ENCODE data around the gene PTMA.

PTMA gene

GRCh38 chr2:231699006-231699405 is 9.3 kb upstream of the PTMA start:
- Histone ChIP-seq H3K36me3 (no peaks in the 10 kb centered on the region), H4K20me1 (no peaks in the 10 kb centered on the region), H3K27ac (no peak overlapping the region), H3K9ac (no peak overlapping the region), H3K9me3 (replicated peaks in 1 of 11) (no peaks in the 10 kb centered on the region), H3K4me3 (no peak overlapping the region), H3K4me1 (peaks cover 0 to 27% (median 8%) of the 10 kb centered on the region in 10 experiments; a peak in 11 of 20 replicates), H3K4me2 (no peak overlapping the region), H3K27me3 (no peaks in the 10 kb centered on the region)
- TF ChIP-seq Cebpa-rat (IDR thresholded peaks at IDR 0.05) = no peak

DNA sequence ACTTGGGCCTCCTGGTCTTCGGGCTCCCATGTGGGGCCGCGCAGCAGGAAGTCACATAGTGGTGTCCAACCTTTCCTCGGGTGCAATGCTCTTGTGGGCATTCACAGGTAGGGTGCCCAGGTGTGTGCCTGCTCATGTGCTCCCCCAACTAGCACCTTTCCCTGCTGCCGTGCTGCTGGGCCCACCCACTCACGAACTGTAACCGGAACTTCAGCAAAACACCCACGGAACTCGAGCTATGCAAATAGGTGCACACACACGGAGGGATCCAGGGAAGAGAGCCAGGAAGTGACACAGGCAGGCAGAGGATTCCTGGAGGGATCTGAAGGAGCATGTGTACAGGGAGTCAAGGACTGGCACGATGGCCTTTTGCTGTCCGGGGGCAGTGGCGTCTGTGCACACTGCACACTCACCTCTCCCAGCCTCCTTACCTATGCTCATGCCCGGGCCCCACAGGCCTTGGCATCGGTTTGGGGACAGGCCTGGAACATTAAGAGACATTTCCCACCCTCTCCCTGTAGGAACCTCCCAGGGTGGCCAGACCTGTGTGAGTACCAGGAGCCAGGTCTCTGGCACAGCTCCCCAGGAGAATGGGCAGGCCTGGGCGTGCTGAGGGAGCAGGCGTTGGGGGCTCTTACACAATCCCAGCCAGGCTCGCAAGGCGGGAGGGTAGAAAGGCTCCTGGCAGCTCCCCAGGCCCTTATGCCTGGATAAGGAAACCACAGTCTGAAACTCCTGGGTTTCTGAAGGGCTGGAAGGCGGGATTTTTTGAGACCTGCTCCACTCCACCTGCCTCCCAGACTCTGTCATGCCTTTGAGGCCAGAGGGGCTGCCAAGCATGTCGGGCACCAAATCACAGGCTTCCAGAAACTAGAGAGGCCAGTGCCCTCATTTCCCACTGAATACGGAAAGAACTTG is 6.6 kb upstream of the PTMA start:
- no peaks in the 10 kb centered on the region for H3K27me3 ChIP-seq
- no peaks in the 10 kb centered on the region for H3K9me3 ChIP-seq (replicated peaks in 1 of 11)
- H3K4me2 ChIP-seq = peak overlapping the region in 3 of 11 experiments; percentile 1 to 17 (median 4); a peak in 2 of 22 replicates
- no peak for TF ChIP-seq Cebpa-rat (IDR thresholded peaks at IDR 0.05)
- H3K36me3 ChIP-seq = no peaks in the 10 kb centered on the region
- no peak overlapping the region for H3K27ac ChIP-seq
- peaks cover 19 to 42% (median 28%) of the 10 kb centered on the region in 10 experiments for H3K4me1 ChIP-seq
- peak overlapping the region in 4 of 11 experiments; percentile 8 to 52 (median 30); a peak in 4 of 22 replicates for H3K9ac ChIP-seq
- H4K20me1 ChIP-seq = no peaks in the 10 kb centered on the region
- no peak overlapping the region for H3K4me3 ChIP-seq

- Histone ChIP-seq H3K4me2 (peak overlapping the region in 8 of 11 experiments; percentile 15 to 97 (median 90); a peak in 7 of 22 replicates), H4K20me1 (peaks cover 5 to 7% (median 6%) of the 10 kb centered on the region in 11 experiments; a peak in 21 of 22 replicates), H3K4me1 (peaks cover 23 to 40% (median 29%) of the 10 kb centered on the region in 10 experiments), H3K36me3 (peaks cover 0 to 4% (median 2%) of the 10 kb centered on the region in 11 experiments; a peak in 15 of 22 replicates), H3K27ac (peak overlapping the region in 2 of 11 experiments; percentile 2 to 3; a peak in 1 of 22 replicates), H3K9ac (peak overlapping the region in 2 of 11 experiments; percentile 7 to 100; a peak in 2 of 22 replicates), H3K9me3 (replicated peaks in 1 of 11) (peaks cover 0 to 4% (median 0%) of the 10 kb centered on the region in 11 experiments; a peak in 1 of 22 replicates), H3K27me3 (no peaks in the 10 kb centered on the region), H3K4me3 (no peak overlapping the region)
- TF ChIP-seq Cebpa-rat (IDR thresholded peaks at IDR 0.05) = no peak
Observed at GRCh38 chr2:231704017-231704416, 4.3 kb upstream of the PTMA start.

- peaks cover 15 to 33% (median 31%) of the 10 kb centered on the region in 11 experiments for H3K36me3 ChIP-seq
- no peak for TF ChIP-seq Cebpa-rat (IDR thresholded peaks at IDR 0.05)
Observed at GRCh38 chr2:231706731-231707624, 1.3 kb upstream of the PTMA start.

GRCh38 chr2:231707625-231707926 is 749 bp upstream of the PTMA start:
- peak overlapping the region; percentile 76 to 99 (median 93) for H3K4me2 ChIP-seq
- H4K20me1 ChIP-seq = peaks cover 41 to 42% (median 42%) of the 10 kb centered on the region in 11 experiments
- no peak for TF ChIP-seq Cebpa-rat (IDR thresholded peaks at IDR 0.05)
- H3K9me3 ChIP-seq (replicated peaks in 1 of 11) = peaks cover 0 to 14% (median 0%) of the 10 kb centered on the region in 11 experiments; a peak in 6 of 22 replicates
- peaks cover 21 to 39% (median 37%) of the 10 kb centered on the region in 11 experiments for H3K36me3 ChIP-seq
- H3K9ac ChIP-seq = peak overlapping the region; percentile 94 to 100 (median 100)
- H3K4me3 ChIP-seq = peak overlapping the region; percentile 67 to 89 (median 75)
- peaks cover 28 to 41% (median 35%) of the 10 kb centered on the region in 10 experiments for H3K4me1 ChIP-seq
- peak overlapping the region; percentile 97 to 100 (median 100) for H3K27ac ChIP-seq
- H3K27me3 ChIP-seq = no peaks in the 10 kb centered on the region

More at GRCh38 chr2:231706731-231707624, 1.3 kb upstream of the PTMA start:
- Histone ChIP-seq H3K9me3 (replicated peaks in 1 of 11) (peaks cover 0 to 14% (median 0%) of the 10 kb centered on the region in 11 experiments; a peak in 6 of 22 replicates), H3K27ac (peak overlapping the region; percentile 97 to 100 (median 100)), H3K4me1 (peaks cover 24 to 40% (median 31%) of the 10 kb centered on the region in 10 experiments), H3K9ac (peak overlapping the region; percentile 94 to 100 (median 100)), H4K20me1 (peaks cover 35 to 36% (median 36%) of the 10 kb centered on the region in 11 experiments), H3K4me2 (peak overlapping the region; percentile 88 to 99 (median 95)), H3K4me3 (peak overlapping the region; percentile 67 to 89 (median 75)), H3K27me3 (no peaks in the 10 kb centered on the region)

- Histone ChIP-seq H3K9me3 (replicated peaks in 1 of 11) (peaks cover 0 to 14% (median 0%) of the 10 kb centered on the region in 11 experiments; a peak in 6 of 22 replicates), H3K36me3 (peaks cover 26 to 50% (median 46%) of the 10 kb centered on the region in 11 experiments), H3K9ac (peak overlapping the region; percentile 98 to 100 (median 100)), H3K4me1 (peaks cover 35 to 49% (median 43%) of the 10 kb centered on the region in 10 experiments), H3K4me3 (peak overlapping the region; percentile 87 to 100 (median 100)), H4K20me1 (peaks cover 49 to 56% (median 53%) of the 10 kb centered on the region in 11 experiments), H3K27me3 (no peaks in the 10 kb centered on the region), H3K4me2 (peak overlapping the region; percentile 72 to 100 (median 99)), H3K27ac (peak overlapping the region; percentile 97 to 100 (median 100))
- TF ChIP-seq Cebpa-rat (IDR thresholded peaks at IDR 0.05) = no peak
Observed at GRCh38 chr2:231708773-231709635, 679 bp downstream of the PTMA start.

DNA sequence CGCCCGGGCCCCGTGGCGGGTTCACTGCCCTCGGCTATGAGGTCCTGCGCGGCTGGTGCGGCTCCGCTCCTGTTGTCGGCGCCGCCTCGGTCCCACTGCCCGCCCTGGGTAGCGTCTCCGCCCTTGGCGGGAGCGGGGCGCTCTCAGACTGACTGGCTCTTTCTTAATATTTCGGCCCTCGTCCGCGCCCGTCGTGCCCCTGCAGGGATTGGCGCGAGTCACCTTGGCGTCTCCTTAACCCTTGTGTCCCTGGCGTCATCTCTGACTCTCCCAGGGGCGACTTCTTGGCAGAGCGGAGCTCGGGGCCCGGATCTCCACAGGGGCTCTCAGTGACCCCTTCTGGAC is 1.3 kb downstream of the PTMA start:
- TF ChIP-seq Cebpa-rat (IDR thresholded peaks at IDR 0.05) = no peak
- H3K27me3 ChIP-seq = no peaks in the 10 kb centered on the region
- peak overlapping the region; percentile 98 to 100 (median 100) for H3K9ac ChIP-seq
- H3K27ac ChIP-seq = peak overlapping the region; percentile 97 to 100 (median 100)
- peak overlapping the region; percentile 72 to 100 (median 99) for H3K4me2 ChIP-seq
- peak overlapping the region; percentile 87 to 100 (median 100) for H3K4me3 ChIP-seq
- H4K20me1 ChIP-seq = peaks cover 55 to 62% (median 59%) of the 10 kb centered on the region in 11 experiments
- H3K36me3 ChIP-seq = peaks cover 26 to 56% (median 51%) of the 10 kb centered on the region in 11 experiments
- H3K9me3 ChIP-seq (replicated peaks in 1 of 11) = peaks cover 0 to 14% (median 0%) of the 10 kb centered on the region in 11 experiments; a peak in 6 of 22 replicates
- peaks cover 34 to 49% (median 43%) of the 10 kb centered on the region in 10 experiments for H3K4me1 ChIP-seq
